AG09309 (cell line): Measurements from ENCODE around the gene IL15.
A peak's percentile ranks its signal among the peaks of the same experiment; 100 is the strongest.

Source experiments
- DNase-seq: peaks from one replicate; pipeline ENCODE4 v3.0.0-alpha.2; 2010; ENCODE audit warnings: low read depth
- H3K4me3 ChIP-seq: 2 replicates; pipeline ENCODE4 v1.5.1; 2011; ENCODE audit warnings: mild to moderate bottlenecking, low read depth, low read length, moderate library complexity; ENCODE audit not compliant: control insufficient read depth
- TF ChIP-seq, protein P1 (sequence below): IDR thresholded peaks from 2 replicates; pipeline ENCODE4 v1.5.1; 2011; ENCODE audit warnings: mild to moderate bottlenecking, low read depth, low read length, inconsistent platforms; ENCODE audit not compliant: insufficient read depth, control insufficient read depth; ENCODE audit errors: missing control alignments

The IL15 gene

DNA sequence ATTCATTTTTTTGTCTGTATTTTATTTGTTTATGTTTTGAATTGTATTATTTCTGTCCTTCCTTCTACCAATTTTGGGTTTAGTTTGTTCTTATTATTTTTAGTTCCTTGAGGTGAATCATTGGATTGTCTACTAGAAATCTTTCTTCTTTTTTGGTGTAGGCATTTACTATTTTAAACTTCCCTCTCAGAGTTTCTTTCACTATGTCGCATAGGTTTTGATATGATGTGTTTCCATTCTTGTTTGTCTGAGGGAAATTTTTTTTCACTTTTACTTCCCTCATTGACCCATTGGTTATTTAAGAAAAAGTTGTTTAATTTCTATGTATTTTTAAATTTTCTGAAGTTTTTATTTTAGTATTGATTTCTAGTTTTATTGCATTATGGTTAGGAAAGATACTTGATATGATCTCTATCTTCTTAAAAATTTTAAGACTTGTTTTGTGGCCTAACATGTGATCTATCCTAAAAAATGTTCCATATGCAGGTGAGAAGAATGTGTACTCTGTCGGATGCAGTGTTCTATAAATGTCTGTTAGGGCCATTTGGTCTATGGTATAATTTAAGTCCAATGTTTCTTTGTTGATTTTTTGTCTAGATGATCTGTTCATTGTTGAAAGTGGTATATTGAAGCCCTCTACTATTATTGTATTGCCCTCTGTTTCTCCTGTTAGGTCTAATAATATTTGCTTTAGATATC is 68.8 kb downstream of the IL15 start:
- H3K4me3 ChIP-seq: no peak overlapping the region
- TF ChIP-seq, protein P1, sequence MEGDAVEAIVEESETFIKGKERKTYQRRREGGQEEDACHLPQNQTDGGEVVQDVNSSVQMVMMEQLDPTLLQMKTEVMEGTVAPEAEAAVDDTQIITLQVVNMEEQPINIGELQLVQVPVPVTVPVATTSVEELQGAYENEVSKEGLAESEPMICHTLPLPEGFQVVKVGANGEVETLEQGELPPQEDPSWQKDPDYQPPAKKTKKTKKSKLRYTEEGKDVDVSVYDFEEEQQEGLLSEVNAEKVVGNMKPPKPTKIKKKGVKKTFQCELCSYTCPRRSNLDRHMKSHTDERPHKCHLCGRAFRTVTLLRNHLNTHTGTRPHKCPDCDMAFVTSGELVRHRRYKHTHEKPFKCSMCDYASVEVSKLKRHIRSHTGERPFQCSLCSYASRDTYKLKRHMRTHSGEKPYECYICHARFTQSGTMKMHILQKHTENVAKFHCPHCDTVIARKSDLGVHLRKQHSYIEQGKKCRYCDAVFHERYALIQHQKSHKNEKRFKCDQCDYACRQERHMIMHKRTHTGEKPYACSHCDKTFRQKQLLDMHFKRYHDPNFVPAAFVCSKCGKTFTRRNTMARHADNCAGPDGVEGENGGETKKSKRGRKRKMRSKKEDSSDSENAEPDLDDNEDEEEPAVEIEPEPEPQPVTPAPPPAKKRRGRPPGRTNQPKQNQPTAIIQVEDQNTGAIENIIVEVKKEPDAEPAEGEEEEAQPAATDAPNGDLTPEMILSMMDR: no peak
- DNase-seq: no peak

DNA sequence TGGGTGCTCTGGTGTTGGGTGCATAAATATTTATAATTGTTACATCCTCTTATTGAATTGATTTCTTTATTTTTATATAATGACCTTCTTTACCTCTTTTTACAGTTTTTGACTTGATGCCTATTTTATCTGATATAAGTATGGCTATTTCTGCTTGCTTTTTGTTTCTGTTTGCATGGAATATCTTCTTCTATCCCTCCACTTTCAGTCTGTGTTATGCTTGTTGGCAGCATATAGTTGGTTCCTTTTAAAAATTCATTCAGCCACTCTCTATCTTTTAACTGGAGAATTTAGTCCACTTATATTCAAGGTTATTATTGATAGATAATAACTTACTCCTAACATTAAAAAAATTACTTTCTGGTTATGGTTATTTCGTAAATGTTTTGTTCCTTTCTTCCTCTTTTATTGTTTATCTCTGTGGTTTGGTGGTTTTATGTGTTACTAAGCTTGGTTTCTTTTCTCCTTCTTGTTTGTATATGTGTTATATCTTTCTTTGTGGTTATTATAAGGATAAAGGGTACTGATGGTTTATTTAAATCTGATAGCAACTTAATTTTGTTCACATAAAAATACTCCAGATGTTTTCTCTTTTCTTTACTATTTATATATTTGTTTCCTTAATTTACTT is 69.5 kb downstream of the IL15 start:
- no peak overlapping the region for H3K4me3 ChIP-seq
- TF ChIP-seq, protein P1: no peak
- DNase-seq: no peak

DNA sequence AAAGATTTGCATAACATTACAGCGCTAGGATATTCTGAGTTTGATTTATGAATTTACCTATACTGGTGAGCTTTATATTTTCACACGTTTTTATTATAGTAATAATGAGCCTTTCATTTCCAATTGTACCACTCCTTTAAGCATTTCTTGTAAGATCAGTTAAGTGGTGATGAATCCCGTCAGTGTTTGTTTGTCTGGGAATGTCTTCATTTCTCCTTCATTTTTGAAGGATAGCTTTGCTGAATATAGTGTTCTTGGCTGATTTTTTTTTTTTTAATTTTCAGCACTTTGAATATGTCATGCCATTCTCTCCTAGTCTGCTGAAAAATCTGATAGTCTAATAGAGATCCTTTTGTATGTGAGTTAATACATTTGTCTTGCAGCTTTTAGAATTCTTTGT is 70.1 kb downstream of the IL15 start:
- TF ChIP-seq, protein P1: no peak
- no peak for DNase-seq
- H3K4me3 ChIP-seq: no peak overlapping the region

DNA sequence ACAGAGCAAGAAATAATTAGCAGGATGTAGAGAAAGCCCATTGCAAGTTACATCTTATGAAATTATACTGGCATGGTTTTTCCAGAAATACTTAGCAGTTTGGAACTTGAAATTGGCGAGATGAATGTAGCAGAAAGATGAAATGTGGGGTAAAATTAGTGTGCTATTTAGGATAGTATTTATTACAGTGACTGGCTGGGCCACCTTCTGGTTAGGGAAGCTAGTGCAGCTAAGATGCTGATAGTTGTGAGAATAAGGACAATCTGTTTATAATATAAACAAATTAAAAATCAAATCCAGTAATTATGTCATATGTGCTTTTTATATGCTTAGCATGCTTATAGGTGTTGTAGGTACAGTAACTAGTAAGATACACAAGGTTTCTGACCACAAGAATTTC is 74.8 kb downstream of the IL15 start:
- DNase-seq: peak; percentile 17
- no peak overlapping the region for H3K4me3 ChIP-seq
- TF ChIP-seq, protein P1: peak; percentile 78

DNA sequence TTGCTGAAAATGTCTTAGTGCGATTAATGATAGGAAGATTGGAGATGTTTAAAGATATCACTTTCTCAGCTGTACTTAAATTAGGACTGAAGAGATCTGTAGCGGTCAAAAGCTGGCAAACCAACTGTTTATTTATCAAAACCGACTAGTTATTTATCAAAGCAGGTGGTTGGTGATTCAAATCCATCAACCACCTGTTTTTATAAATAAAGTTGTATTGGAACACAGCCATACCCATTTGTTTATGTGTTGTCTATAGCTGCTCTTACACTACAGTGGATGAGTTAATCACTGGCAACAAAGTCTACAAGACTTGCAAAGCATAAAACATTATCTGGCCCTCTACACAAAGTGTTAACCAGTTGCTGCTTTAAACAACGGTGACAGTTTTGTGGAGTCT is 76.8 kb downstream of the IL15 start:
- TF ChIP-seq, protein P1: no peak
- no peak overlapping the region for H3K4me3 ChIP-seq
- no peak for DNase-seq

DNA sequence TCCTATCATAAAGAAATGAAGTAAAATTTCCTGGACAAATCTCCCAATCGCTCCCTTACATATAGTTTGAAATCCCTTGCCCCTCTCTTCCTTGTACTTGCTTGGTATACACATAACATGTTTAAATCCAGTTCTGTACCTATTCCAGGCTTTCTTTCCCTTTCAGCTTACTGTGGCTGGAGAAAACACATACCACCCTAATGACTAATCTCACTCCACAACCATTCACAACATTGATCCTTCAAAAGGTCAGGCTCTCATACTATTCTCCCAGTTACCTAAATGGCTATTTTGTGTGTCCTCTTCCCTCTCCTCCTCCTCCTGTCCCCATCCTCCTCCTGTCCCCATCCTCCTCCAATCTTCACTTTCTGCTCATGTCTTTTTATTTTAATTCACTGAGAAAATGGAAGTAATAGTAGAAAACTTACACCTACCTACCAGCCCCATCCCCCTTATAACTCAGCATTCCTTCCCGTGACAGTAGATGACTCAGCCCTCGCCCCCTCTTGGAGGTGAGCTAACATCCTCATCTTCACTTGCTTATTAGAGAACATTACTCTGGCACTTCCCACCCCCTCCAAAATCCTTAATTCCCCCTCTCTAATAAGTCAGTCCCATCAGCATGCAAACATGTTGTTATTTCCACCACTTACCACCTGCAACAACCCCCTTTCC is 77.5 kb downstream of the IL15 start:
- TF ChIP-seq, protein P1: no peak
- H3K4me3 ChIP-seq: no peak overlapping the region
- peak; percentile 11 for DNase-seq
